Lung microvascular endothelial cell (primary cell): ENCODE data around the gene PTPN1. TPM values are rescaled to one million over a fixed set of nuclear protein-coding genes. Genes with fewer than 3 reads are reported as not detected.

ENCODE experiments used
- DNase-seq, 2 donors: peaks; one replicate each; pipeline versions ENCODE4 v3.0.0 to v3.0.0-alpha.2; 2010; ENCODE audit warnings: low read depth in 2 of 2
- total RNA-seq: library from RNA; depleted of rRNA; stranded (reverse); fragments of >200 nt; gene quantifications from 2 replicates; pipeline ENCODE4 v1.2.1, GENCODE V29; 2014

PTPN1 gene
- total RNA-seq, 1 donor from 2014 or later, result 25.6 TPM

DNA sequence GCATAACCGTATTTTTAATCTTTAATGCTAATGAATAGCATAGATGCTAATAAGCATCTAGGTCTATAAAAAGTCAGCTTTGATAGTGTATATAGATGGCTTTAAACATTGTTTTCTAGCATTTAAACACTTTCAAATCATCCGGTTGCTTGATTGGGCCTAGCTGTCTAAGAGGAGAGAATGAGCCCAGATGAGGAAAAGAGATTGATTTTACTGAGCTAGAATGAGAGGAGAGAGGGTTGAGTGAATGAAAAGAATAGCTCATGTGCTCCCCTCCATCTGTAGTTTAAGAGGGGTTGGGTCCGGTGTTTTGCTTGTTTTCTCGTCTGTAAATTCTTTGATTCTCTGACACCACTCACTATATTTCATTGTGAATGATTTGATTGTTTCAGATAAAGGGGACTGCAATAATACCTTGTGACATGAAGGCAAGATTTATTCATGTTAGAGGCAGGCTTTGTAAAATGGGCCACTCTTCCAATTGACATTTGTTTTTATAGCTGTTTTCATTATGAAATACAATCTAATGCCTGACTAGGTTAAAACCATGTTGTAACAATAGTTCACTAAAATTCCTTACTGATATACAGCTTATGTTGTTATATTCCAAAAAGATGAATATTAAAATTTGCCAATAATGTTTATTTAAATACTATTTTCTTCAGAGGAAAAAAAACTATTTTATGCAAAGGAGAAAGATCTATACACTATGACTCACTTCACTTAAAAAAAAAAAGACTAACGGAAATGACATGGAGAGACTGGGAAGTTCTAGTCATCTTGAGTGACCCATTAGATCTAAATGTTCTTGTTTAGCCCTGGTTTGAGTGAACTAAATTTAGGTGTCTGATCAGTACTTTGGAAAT, 3.2 kb downstream of the PTPN1 start:
- peak; percentile 46 to 88 for DNase-seq

DNA sequence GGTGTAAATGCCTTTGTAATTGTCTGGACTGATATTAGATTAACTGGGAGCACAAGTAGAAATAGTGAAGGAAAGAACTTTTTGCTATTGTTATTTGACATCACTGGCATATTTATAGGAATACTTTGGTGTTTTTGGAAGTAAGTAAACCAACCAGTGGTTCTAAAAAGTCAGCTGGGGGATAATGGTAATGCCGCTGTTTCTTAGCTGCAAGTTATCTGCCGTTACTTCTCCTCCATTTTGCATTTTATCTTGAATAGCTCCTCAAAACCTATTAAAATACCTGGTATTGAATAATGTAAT, 3.8 kb downstream of the PTPN1 start:
- DNase-seq, result no peak

DNA sequence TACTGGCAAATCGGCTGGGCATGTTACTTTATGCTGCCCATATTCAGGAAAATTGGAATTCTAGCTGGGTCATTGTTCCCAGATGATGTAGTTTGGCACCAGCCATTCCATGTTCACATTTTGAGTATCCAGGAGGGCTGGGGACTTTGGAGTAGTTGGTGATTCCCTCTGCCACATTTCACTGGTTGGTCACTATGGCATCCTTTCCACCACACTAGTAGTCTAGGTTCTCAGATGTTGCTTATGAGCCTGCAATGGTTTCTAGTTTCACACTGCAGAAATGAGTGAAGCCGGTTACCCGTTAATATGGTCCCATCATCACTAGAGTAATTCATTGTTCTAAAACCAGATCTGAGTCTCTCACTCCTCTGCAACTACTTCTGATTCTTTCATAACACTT, 4.6 kb downstream of the PTPN1 start:
- DNase-seq, result no peak

GRCh38 chr20:50515471-50516106, 5.4 kb downstream of the PTPN1 start:
- DNase-seq, result no peak

DNA sequence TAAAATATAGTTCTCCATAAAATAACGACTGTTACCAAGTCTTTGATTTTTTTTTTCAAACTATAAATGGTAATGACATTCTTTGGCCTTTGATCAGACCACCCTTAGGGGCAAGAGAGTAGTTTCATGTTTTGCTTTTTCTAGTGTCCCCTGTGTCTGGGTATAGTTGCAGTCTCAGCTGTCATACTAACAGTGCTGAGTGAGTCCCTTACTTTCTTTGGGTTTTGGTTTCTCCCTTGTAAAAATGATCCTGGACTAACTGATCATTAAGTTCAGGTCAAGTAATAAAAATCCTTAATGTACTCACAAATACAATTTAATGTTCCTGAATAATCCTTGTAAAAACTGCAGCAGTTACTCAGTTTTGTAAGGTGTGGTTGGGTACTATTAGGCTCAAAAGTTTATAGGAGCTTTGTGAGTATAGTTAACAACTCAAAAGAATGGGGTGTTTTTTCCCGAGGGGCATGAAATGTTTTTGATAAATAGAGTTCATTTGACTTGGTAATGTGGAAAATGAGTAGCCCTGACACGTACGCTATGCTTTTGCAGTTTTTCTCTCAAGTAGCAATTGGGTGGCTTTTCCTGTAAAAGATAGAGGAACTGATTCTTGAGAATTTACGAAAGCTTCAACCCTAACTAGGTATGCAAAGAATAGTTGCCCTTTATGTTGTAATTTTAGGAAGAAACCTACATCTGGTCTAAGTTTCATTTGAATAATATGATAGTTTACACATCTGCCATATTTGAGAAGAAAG, 6.2 kb downstream of the PTPN1 start:
- DNase-seq, result no peak

DNA sequence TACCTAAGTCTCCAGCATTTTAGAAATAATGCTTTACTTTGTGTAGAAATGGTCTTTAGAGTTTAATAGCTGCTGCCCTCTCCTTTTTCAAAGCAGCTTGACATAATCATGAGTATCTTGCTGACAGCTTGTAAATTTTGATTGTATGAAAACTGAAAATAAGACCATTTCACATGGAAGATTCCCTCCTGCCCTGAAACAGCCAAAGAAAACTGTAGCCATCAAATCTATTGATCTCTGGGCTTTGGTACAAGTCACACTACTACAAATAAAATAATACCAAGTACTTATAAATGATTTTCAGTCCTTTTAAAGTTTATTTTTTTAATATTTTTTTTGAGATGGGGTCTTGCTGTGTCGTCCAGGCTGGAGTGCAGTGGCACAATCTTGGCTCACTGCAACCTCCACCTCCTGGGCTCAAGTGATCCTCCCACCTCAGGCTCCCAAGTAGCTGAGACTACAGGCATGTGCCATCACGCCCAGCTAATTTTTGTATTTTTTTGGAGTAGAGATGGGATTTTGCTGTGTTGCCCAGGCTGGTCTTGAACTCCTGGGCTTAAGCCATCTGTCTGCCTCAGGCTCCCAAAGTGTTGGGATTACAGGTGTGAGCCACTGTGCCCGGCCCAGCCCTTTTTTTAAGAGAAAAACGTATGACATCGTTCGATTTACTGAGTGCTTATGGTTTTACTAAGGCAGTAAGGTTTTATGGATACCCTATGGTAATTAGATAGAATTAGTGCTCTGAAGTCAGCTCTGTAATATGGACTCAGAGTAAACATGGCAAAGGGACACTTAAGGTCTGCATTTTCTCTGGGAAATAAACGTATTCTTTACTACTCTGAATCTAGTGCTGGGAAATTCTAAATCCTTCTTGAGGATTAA, 7.0 kb downstream of the PTPN1 start:
- DNase-seq, result no peak

GRCh38 chr20:50517817-50518154, 7.6 kb downstream of the PTPN1 start:
- no peak for DNase-seq

GRCh38 chr20:50518270-50518721, 8.1 kb downstream of the PTPN1 start:
- DNase-seq, result no peak

DNA sequence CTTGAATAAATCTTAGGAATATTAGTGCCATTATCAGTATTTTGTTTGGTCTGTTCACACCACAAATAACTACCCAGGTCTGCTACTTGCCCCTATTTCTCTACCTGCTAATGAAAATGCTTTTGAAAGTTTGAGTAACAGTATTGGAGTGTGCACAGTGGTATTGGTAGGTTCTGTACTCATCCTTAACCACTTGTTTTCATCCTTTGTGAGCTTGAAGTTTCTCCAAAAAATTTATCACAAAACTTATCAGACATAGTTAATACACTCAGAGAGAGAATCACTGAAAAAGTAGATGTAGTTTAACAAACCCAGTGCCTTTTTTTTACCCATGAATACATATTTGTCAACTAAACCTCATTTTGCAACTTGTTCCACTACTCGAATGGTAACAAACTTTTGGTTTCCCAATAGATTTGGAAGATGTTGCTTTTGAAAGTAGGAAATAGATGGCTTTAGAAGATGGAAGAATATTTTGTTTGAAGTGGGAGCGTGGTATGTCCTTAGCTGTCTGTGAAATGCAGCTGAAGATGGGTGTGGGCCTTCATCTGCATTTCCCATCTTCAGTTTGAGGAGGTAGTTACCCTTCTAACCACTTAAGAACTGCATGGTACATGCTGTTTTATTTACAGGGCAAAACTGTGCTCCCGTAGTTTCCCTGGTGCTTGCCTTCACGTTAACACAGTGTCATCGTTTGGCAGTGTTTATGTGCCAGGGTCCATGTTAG, 9.0 kb downstream of the PTPN1 start:
- no peak for DNase-seq

DNA sequence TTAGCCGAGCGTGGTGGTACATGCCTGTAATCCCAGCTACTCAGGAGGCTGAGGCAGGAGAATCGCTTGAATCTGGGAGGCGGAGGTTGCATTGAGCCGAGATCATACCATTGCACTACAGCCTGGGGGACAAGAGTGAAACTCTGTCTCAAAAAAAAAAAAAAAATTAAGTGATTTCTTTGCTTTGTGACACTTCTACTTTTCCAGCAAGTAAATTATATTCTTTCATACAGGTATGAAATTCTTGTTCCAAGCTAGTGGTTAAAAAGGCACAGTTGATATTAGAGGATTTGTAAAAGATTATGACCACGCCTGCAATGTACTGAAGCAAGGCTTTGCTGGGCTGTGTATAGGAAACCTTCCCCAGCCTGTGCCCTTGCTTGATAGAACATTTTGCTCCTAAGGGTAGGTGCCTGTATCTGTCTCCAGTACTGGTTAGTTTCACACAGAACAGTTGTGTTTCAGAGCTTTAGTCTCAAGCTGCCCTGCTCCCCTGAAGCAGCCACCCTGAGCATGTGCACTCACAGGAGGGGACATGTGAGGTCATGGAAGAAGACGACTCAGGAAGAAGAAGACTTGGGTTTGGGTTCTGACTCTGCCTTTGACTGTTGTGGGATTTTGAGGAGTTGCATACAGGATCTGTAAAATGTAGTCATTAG, 10.2 kb downstream of the PTPN1 start:
- no peak for DNase-seq

- DNase-seq, result no peak
Measured at GRCh38 chr20:50521221-50522052, 11.3 kb downstream of the PTPN1 start.

- DNase-seq, result no peak
Measured at GRCh38 chr20:50522053-50522674, 12.0 kb downstream of the PTPN1 start.

DNA sequence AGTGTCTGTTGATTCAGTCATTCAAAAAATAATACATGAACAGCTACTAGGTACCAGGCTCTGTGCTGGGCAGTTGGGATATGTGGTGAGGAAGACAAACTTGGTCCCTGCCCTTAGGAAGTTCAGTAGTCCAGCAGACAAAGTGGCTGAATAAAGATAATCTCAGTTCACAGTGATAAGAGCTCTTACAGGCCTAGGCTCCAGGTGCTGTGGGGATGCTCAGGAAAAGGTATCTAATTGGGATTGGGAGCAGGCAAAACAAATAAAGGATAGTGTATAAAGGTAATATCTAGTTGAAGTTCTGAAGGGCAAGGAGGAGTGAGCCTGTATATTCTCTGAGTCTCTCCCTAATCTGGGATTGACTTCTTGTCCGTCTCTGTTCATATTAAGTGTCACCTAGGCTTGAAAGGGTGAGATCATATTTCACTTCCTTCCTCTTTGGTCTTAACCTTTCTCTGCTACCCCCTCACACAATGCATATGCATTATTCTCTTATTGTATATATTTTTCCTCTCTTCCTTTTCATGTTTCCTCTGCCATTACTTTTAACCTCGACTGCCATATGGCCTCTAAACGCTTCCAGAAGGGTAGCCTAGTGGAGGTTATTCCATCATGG, 13.5 kb downstream of the PTPN1 start:
- DNase-seq, result no peak

DNA sequence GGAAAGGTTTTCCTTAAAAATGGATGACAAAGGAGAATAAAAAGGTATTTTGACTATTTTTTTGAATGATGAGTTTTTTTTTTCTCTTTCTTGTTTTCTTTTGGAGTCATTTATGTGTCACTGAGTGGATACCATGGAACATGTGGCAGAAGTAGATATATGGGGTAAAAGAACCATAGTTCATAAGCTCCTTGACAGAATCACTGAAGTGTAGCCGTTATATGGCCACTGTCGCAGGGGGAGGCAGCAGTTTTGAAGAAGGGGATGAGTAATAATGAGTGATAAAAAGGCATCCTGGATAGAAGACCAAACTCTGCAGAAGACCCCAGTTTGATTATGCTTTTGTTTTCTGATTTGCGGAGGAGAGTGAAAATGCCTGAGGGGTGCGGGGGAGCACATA, 15.5 kb downstream of the PTPN1 start:
- DNase-seq, result no peak

DNA sequence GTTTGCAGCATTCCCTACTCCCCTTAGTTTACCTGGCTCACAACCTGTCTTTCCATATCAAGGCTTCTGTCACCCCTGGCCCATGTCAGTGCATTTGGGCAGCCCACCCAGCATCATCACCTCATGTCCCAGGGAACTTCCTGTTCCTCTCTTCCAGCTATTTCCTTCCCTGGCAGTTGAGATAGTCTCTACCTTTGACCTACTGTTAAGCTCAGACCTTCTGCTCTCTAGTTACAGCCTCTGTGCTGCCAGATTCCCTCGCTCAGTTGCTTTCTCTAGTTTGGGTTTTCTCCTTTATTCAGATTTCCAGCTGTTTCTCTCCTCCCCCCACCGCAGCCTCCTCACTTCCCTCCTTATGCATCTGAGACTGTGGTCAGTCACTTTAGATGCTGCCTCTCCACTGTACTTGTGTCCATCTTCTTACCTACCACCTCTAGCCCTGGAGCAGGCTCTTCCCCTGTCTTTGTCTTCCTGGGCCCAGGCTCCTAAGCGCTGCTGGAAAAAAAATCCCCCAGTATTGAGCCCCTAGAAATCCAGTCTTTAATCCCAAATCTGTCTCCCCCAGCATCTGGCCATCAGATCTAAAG, 16.3 kb downstream of the PTPN1 start:
- DNase-seq, result peak in 1 of 2 donors; percentile 66

- no peak for DNase-seq
Measured at GRCh38 chr20:50527068-50527605, 17.0 kb downstream of the PTPN1 start.

- no peak for DNase-seq
Measured at GRCh38 chr20:50528129-50528528, 17.9 kb downstream of the PTPN1 start.

DNA sequence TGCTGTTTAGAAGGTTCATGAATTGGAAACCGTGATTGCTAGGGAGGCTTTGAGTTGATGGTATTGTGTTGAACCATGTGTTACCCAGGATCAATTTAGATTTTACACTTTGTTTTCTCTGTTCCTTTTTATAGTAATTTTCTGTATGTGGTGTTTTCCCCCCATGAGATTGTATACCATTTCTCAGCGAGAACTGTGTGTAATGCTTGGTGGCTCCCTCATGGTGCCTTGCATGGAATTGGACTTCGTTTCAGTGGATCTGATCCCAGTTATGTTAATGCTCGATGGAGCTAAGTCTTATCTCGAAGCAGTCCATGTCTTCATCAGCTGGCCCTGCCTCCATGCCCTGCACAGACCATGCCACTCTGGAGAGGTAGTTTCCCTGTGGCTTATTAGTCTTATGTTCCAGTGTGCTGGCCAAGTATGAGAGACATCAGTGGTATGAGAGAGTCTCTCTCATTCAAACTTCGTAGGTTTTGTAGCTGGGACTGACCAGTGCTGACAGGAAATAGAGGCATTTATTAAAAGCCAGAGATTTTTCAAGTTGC, 18.7 kb downstream of the PTPN1 start:
- DNase-seq, result peak; percentile 37 to 58
